Measurements from ENCODE around the gene GPS1.

DNA sequence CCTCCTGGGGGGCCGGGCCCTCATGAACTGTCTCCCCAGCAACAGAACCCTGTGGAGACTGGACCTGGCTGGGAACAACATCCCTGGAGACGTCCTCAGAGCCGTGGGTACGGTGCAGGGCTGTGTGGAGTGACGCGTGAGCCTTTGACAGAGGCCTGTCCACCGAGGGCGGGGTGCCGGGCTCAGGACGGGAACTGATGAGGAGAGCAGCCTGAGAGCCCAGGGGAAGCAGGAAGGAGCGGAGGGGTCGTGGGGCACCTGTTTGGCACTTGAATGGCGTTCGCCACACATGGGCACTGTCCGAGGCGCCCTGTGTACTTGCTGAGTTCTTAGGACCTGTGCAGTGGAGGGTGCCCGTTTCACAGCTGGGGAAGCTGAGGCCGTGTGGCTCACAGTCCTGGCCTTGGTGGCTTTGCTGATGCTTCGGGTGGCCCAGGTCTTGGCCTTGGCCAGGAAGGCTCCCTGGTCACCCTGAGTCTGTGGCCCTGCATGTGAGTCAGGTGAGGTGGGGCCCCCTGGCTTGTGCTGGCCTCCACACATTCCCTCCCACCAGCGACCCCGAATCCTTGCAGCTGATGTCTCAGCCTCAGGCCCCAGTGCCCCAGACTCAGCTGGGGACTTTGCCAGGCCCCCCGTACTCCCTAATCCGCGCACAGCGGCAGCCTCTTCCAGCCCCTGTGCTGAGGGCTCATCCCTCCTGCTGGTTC, 26.1 kb upstream of the GPS1 start:
- TF ChIP-seq, protein P1, sequence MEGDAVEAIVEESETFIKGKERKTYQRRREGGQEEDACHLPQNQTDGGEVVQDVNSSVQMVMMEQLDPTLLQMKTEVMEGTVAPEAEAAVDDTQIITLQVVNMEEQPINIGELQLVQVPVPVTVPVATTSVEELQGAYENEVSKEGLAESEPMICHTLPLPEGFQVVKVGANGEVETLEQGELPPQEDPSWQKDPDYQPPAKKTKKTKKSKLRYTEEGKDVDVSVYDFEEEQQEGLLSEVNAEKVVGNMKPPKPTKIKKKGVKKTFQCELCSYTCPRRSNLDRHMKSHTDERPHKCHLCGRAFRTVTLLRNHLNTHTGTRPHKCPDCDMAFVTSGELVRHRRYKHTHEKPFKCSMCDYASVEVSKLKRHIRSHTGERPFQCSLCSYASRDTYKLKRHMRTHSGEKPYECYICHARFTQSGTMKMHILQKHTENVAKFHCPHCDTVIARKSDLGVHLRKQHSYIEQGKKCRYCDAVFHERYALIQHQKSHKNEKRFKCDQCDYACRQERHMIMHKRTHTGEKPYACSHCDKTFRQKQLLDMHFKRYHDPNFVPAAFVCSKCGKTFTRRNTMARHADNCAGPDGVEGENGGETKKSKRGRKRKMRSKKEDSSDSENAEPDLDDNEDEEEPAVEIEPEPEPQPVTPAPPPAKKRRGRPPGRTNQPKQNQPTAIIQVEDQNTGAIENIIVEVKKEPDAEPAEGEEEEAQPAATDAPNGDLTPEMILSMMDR (IDR thresholded peaks at IDR 0.05 in 2 of 3, conservative IDR thresholded peaks at IDR 0.05 in 1 of 3; ENCODE audit: control insufficient read depth in 2 of 3, extremely low read depth in 1 of 3, insufficient read depth in 1 of 3, low read depth in 3 of 3, low read length in 3 of 3) = no peak
- TF ChIP-seq RAD21 (IDR thresholded peaks at IDR 0.05; ENCODE audit: insufficient read depth, low read depth, low read length) (no peak), EP300 (IDR thresholded peaks at IDR 0.05; ENCODE audit: borderline replicate concordance in 1 of 2, control insufficient read depth in 1 of 2, low read depth in 2 of 2, low read length in 2 of 2) (no peak), RB1 (IDR thresholded peaks at IDR 0.05; ENCODE audit: borderline replicate concordance) (no peak), RBBP5 (conservative IDR thresholded peaks at IDR 0.05) (no peak), SRF (IDR thresholded peaks at IDR 0.05; ENCODE audit: low read depth in 2 of 2, low read length in 2 of 2) (no peak), SMARCA5 (IDR thresholded peaks at IDR 0.05) (no peak), TAF1 (IDR thresholded peaks at IDR 0.05; ENCODE audit: borderline replicate concordance, low read depth, low read length) (no peak)
- TF ChIP-seq, protein P2, sequence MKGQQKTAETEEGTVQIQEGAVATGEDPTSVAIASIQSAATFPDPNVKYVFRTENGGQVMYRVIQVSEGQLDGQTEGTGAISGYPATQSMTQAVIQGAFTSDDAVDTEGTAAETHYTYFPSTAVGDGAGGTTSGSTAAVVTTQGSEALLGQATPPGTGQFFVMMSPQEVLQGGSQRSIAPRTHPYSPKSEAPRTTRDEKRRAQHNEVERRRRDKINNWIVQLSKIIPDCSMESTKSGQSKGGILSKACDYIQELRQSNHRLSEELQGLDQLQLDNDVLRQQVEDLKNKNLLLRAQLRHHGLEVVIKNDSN (IDR thresholded peaks at IDR 0.05; ENCODE audit: borderline replicate concordance, extremely low read length, insufficient read depth, low read depth, low read length) = no peak
- TF ChIP-seq, protein P3, sequence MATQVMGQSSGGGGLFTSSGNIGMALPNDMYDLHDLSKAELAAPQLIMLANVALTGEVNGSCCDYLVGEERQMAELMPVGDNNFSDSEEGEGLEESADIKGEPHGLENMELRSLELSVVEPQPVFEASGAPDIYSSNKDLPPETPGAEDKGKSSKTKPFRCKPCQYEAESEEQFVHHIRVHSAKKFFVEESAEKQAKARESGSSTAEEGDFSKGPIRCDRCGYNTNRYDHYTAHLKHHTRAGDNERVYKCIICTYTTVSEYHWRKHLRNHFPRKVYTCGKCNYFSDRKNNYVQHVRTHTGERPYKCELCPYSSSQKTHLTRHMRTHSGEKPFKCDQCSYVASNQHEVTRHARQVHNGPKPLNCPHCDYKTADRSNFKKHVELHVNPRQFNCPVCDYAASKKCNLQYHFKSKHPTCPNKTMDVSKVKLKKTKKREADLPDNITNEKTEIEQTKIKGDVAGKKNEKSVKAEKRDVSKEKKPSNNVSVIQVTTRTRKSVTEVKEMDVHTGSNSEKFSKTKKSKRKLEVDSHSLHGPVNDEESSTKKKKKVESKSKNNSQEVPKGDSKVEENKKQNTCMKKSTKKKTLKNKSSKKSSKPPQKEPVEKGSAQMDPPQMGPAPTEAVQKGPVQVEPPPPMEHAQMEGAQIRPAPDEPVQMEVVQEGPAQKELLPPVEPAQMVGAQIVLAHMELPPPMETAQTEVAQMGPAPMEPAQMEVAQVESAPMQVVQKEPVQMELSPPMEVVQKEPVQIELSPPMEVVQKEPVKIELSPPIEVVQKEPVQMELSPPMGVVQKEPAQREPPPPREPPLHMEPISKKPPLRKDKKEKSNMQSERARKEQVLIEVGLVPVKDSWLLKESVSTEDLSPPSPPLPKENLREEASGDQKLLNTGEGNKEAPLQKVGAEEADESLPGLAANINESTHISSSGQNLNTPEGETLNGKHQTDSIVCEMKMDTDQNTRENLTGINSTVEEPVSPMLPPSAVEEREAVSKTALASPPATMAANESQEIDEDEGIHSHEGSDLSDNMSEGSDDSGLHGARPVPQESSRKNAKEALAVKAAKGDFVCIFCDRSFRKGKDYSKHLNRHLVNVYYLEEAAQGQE (IDR thresholded peaks at IDR 0.05; ENCODE audit: low read depth, low read length) = no peak
